ENCODE data around the gene DOCK9.

GRCh38 chr13:98909016-98909415, 68.8 kb downstream of the DOCK9 start:
- TF ChIP-seq CTCF (IDR thresholded peaks at IDR 0.05; ENCODE audit: poor library complexity) (no peak), EZH2 (IDR thresholded peaks at IDR 0.05; ENCODE audit: borderline replicate concordance) (no peak)

All from hepatocyte (in vitro differentiated cells).